ENCODE data around the gene GAS7. TPM values are rescaled to one million over a fixed set of nuclear protein-coding genes. Genes with fewer than 3 reads are reported as not detected.

The GAS7 gene
- total and polyA plus RNA-seq, 9 of the 15 experiments (the other 6 are each of a cell fraction or from before 2014, with no cell fraction given): 0.11 to 0.33 TPM; not detected in 7

GRCh38 chr17:10032118-10032852 is 166.1 kb downstream of the GAS7 start:
- 0% methylated on average over 6 of the region's 6 CpGs for WGBS (ENCODE audit: insufficient coverage, low coverage, missing lambda C conversion rate)
- Histone ChIP-seq H3K36me3 (ENCODE audit: control insufficient read depth, insufficient read depth, low read length) (no peaks in the 10 kb centered on the region), H3K79me2 (ENCODE audit: control insufficient read depth, insufficient read depth, low read length) (no peaks in the 10 kb centered on the region), H3K4me2 (ENCODE audit: insufficient read depth, low read length) (no peak overlapping the region), H2AFZ (ENCODE audit: low read depth, low read length) (no peak overlapping the region), H3K9ac (ENCODE audit: insufficient read depth in 1 of 2, low read depth in 2 of 2, low read length in 2 of 2) (no peak overlapping the region), H3K9me1 (ENCODE audit: control insufficient read depth, insufficient read depth, low read length) (no peaks in the 10 kb centered on the region), H3K4me1 (replicated peaks in 1 of 2; ENCODE audit: control insufficient read depth in 2 of 2, insufficient read depth in 2 of 2, low read length in 2 of 2) (no peaks in the 10 kb centered on the region), H3K4me3 (no peak overlapping the region), H4K20me1 (replicated peaks; ENCODE audit: control insufficient read depth, insufficient read depth, low read length) (no peaks in the 10 kb centered on the region), H3K27me3 (ENCODE audit: control insufficient read depth in 2 of 2, insufficient read depth in 2 of 2, low read length in 2 of 2) (peaks cover 0 to 18% of the 10 kb centered on the region in 2 experiments; a peak in 1 of 5 replicates), H3K9me3 (replicated peaks; ENCODE audit: control insufficient read depth, insufficient read depth, low read depth, low read length) (no peaks in the 10 kb centered on the region), H3K27ac (ENCODE audit: extremely low read depth, low read depth, low read length) (no peak overlapping the region)
- intact Hi-C loops (cut with micrococcal nuclease) (no loop called here), in situ Hi-C loops (cut with MboI) (no loop called here)
- CTCF ChIA-PET (ENCODE audit: low intra/inter-chr PET ratio): no interaction called here
- no TSS peak for BruUV-seq (replicated peaks)
- POLR2A ChIA-PET: no interaction called here
- FAIRE-seq (no peak), ATAC-seq (no peak), DNase-seq (ENCODE audit: extremely low read depth in 1 of 4, low spot score in 3 of 4) (no peak)
- TF ChIP-seq FOS (IDR thresholded peaks at IDR 0.05; ENCODE audit: extremely low read depth, insufficient read length) (no peak), STAT6 (CRISPR knock-in tag; IDR thresholded peaks at IDR 0.05) (no peak), E2F4 (CRISPR knock-in tag; IDR thresholded peaks at IDR 0.05; ENCODE audit: low read depth) (no peak), ZHX1 (conservative IDR thresholded peaks at IDR 0.05; ENCODE audit: low read length) (no peak), ZMIZ1 (IDR thresholded peaks at IDR 0.05; ENCODE audit: low read depth in 2 of 2, low read length in 2 of 2) (no peak), FOXK2 (conservative IDR thresholded peaks at IDR 0.05 in 1 of 2, IDR thresholded peaks at IDR 0.05 in 1 of 2; ENCODE audit: low read depth in 2 of 2) (no peak), YBX1 (IDR thresholded peaks at IDR 0.05) (no peak), FOXM1 (IDR thresholded peaks at IDR 0.05; ENCODE audit: low read depth) (no peak), FOXM1 (CRISPR knock-in tag; IDR thresholded peaks at IDR 0.05; ENCODE audit: low read depth) (no peak), CHD2 (IDR thresholded peaks at IDR 0.05; ENCODE audit: low read depth, low read length) (no peak), ZNF41 (CRISPR knock-in tag; conservative IDR thresholded peaks at IDR 0.05) (no peak), ZNF140 (CRISPR knock-in tag; IDR thresholded peaks at IDR 0.05) (no peak)
